Kidney (tissue), 14 donors: ENCODE data around the gene DVL2. TPM values are rescaled to one million over a fixed set of nuclear protein-coding genes. Genes with fewer than 3 reads are reported as not detected.
A peak's percentile ranks its signal among the peaks of the same experiment; 100 is the strongest.

Source experiments
- DNase-seq, 5 donors: peaks; one replicate each; pipeline ENCODE4 v3.0.0-alpha.2; 2013 to 2020
- FAIRE-seq: peaks from 2 replicates; lab custom pipeline; 2012; peaks lifted over from hg19 to GRCh38; lab: Jason Lieb, UNC
- H3K27ac ChIP-seq, 2 donors: one replicate each; pipeline ENCODE4 v1.7.0; 2013; ENCODE audit warnings: low read depth in 2 of 2, low read length in 2 of 2, inconsistent platforms in 1 of 2
- H3K27me3 ChIP-seq: one replicate; pipeline ENCODE4 v1.7.1; 2013; ENCODE audit warnings: low read length, inconsistent platforms; ENCODE audit not compliant: control insufficient read depth, insufficient read depth
- H3K36me3 ChIP-seq, 3 donors: one replicate each; pipeline versions ENCODE4 v1.7.0 to v1.7.1; 2013; ENCODE audit warnings: low read length in 3 of 3, control low read depth in 1 of 3, inconsistent platforms in 1 of 3; ENCODE audit not compliant: insufficient read depth in 3 of 3, control insufficient read depth in 2 of 3
- H3K4me1 ChIP-seq, 3 donors: one replicate each; pipeline versions ENCODE4 v1.7.0 to v1.7.1; 2013; ENCODE audit warnings: low read length in 3 of 3, inconsistent platforms in 1 of 3, low read depth in 1 of 3; ENCODE audit not compliant: control insufficient read depth in 2 of 3, insufficient read depth in 2 of 3
- H3K4me3 ChIP-seq, 3 donors: one replicate each; pipeline versions ENCODE4 v1.7.0 to v1.8.1; 2013; ENCODE audit warnings: low read length in 3 of 3, control low read depth in 1 of 3, inconsistent platforms in 1 of 3
- H3K9ac ChIP-seq, 3 donors: one replicate each; pipeline versions ENCODE4 v1.7.0 to v1.7.1; 2013; ENCODE audit warnings: low read length in 3 of 3, control low read depth in 1 of 3, inconsistent platforms in 1 of 3
- H3K9me3 ChIP-seq, 3 donors: one replicate each; pipeline versions ENCODE4 v1.7.0 to v1.7.1; 2013; ENCODE audit warnings: low read length in 3 of 3, control low read depth in 1 of 3, inconsistent platforms in 1 of 3; ENCODE audit not compliant: control insufficient read depth in 2 of 3, insufficient read depth in 1 of 3
- intact Hi-C: fragments of 100-400 bp; cut with DNase I; formaldehyde crosslinking; loops from one replicate; pipeline ENCODE4 v1.11.1; 2022
- polyA plus RNA-seq: library from polyadenylated mRNA; stranded (reverse); fragments of 350-450 nt; fragmentation: Illumina TruSeq; extraction: RNeasy Lipid Tissue Mini Kit (QIAGEN cat#74804); gene quantifications from one replicate; pipeline ENCODE4 v1.2.3, GENCODE V29; 2014; ENCODE audit warnings: low read depth, low replicate concordance; ENCODE audit not compliant: insufficient read depth
- total RNA-seq: library from RNA; stranded (reverse); fragmentation: NEBNext Ultra II Directional; extraction: Animal tissue kit (Norgen Biotek cat#: 25700); gene quantifications from one replicate; pipeline ENCODE4 v1.2.1, GENCODE V29; 2021
- TF ChIP-seq, protein P1 (sequence below): IDR thresholded peaks from 3 replicates; pipeline ENCODE4 v1.5.1; 2012; ENCODE audit warnings: mild to moderate bottlenecking, moderate library complexity, borderline replicate concordance; ENCODE audit not compliant: insufficient read depth; ENCODE audit errors: extremely low read depth
- donor health status: control.
- donor health status: control.
- donor health status: control.
- donor health status: control.
- donor health status: control.
- donor health status: DM: yes; HTN: yes; CAD: no.
- donor health status: Normal renal cell carcinoma (clear cell type).

The DVL2 gene
- total and polyA plus RNA-seq, 2 donors from 2014 or later = 18.0 to 35.8 TPM

DNA sequence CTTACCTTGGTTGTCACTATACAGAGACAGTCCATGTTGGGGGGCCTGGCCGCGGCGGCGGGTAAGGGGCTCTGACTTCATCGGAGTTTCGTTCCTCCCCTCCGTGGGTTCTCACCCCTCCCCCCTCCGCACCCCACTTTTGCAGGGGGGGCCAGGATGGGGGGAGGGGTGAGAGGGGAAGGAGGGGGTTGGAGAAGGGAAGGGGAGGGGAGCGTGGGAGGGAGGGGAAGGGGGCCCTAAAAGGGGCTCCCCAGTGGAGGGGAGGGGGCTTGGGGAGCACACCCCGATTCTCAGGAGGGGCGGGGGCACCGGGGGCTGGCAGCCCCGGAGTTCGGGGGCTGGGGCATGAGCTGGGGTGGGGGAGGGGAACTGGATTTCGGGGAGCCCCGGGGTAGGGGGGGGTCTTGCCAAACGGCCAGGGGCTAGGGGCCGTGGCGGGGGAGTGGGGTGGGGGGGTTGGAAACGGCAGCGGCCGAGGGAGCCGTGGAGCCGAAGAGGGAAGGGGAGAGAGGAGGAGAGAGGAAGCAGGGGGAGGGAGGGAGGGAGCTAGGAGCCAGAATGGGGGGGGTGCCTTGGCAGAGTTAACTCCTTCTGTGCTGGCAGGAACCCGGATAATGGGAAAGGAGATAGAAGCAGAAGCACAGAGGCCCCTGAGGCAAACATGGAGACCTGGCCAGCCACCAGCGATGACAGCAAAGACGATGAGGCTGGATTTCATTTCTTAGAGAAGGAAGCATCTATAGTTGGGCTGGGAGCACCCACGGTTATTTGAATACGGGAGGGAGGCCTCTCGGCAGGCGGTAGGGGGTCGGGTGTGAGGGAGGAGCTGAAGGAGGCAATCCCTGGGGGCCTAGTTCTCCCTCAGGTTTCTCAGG lies 17.0 kb downstream of the DVL2 start:
- DNase-seq = peak; percentile 82 to 94 (median 87)
- Histone ChIP-seq H3K27me3 (no peaks in the 10 kb centered on the region), H3K9me3 (no peaks in the 10 kb centered on the region), H3K4me3 (peak overlapping the region; percentile 44 to 70 (median 47)), H3K27ac (peak overlapping the region; percentile 32 to 75), H3K36me3 (peaks cover 2 to 10% (median 9%) of the 10 kb centered on the region in 3 donors), H3K9ac (peak overlapping the region; percentile 10 to 55 (median 43)), H3K4me1 (peaks cover 7 to 46% (median 44%) of the 10 kb centered on the region in 3 donors)
- FAIRE-seq = no peak
- TF ChIP-seq, protein P1, sequence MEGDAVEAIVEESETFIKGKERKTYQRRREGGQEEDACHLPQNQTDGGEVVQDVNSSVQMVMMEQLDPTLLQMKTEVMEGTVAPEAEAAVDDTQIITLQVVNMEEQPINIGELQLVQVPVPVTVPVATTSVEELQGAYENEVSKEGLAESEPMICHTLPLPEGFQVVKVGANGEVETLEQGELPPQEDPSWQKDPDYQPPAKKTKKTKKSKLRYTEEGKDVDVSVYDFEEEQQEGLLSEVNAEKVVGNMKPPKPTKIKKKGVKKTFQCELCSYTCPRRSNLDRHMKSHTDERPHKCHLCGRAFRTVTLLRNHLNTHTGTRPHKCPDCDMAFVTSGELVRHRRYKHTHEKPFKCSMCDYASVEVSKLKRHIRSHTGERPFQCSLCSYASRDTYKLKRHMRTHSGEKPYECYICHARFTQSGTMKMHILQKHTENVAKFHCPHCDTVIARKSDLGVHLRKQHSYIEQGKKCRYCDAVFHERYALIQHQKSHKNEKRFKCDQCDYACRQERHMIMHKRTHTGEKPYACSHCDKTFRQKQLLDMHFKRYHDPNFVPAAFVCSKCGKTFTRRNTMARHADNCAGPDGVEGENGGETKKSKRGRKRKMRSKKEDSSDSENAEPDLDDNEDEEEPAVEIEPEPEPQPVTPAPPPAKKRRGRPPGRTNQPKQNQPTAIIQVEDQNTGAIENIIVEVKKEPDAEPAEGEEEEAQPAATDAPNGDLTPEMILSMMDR = no peak
- intact Hi-C loops = no loop called here

DNA sequence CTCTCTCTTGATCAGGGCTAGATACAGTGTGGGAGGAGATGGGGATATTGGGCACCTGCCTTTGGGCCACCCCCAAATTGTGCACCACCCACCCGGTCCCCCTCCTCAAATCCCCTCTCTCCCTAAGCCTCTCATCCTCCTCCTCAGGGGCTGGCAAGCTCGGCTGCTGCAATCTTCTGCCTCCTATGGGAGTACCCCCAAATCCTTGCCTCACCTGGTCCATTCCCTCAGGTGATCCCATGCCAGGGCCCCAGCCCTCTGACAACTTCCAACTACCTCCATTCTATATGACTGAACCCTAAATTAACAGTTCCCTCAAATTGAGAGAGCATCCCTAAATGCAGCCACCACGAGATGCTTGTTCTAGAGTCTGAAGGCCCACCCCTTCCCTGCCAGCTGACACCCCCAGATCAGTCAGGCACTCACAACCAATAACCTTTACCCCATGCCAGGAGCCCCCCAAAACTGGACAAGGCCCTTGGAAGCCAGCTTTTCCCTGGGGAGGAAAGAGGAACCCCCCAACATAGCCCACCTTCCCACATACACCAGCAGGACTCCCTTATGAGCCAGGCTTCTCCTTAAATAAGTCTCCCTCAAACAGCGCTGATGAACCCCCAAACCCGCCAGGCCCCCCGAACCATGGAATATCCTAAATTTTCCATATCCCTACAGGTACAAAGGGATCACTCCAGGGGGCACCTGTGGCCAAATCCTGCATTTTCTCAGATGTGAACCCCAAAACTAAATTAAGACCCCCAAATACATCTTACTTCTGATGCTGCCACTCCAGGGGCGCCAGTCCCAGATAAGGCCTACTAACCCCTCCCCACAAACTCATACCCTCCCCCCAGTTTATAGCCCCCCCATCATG lies 17.8 kb downstream of the DVL2 start:
- intact Hi-C loops = no loop called here
- Histone ChIP-seq H3K27ac (peak overlapping the region; percentile 43 to 75), H3K4me3 (peak overlapping the region in 2 of 3 donors; percentile 8 to 32), H3K4me1 (peaks cover 7 to 39% (median 38%) of the 10 kb centered on the region in 3 donors), H3K9ac (peak overlapping the region in 2 of 3 donors; percentile 10 to 34), H3K27me3 (no peaks in the 10 kb centered on the region), H3K9me3 (no peaks in the 10 kb centered on the region), H3K36me3 (peaks cover 0 to 7% (median 4%) of the 10 kb centered on the region in 3 donors)
- DNase-seq = peak in 1 of 5 donors; percentile 67
- TF ChIP-seq, protein P1 = no peak
- no peak for FAIRE-seq

DNA sequence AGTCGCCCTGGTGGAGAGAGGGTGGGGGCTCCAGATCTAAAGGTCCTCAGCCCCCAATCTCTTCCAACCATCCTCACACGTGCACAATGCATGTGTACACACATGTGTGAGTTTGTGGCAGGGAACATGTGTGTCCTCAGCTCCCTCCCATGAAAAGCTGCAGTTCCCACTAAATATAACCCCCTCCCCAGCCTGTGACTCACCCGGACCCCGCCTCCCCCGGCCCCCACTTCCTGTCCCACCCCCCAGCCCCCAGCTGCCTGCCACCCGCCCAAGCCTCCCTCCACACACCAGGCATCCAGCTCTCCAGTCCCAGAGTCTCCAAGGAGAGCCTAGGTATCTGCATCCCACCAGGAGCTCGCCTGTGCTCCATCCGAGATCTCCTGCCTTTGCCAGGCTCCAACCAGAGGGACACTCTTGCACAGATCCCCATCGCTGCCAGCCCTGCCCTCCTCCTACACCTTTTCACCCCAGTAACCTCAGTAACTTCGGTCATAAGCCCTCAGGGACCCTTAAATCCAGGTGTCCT lies 18.6 kb downstream of the DVL2 start:
- DNase-seq = peak in 3 of 5 donors; percentile 55 to 75 (median 73)
- H3K27me3 ChIP-seq = no peaks in the 10 kb centered on the region
- H3K4me1 ChIP-seq = peaks cover 7 to 31% (median 31%) of the 10 kb centered on the region in 3 donors
- TF ChIP-seq, protein P1 = no peak
- peak overlapping the region; percentile 43 to 63 for H3K27ac ChIP-seq
- intact Hi-C loops = no loop called here
- no peak for FAIRE-seq
- peak overlapping the region in 1 of 3 donors; percentile 34 for H3K9ac ChIP-seq
- no peaks in the 10 kb centered on the region for H3K9me3 ChIP-seq
- no peaks in the 10 kb centered on the region for H3K36me3 ChIP-seq
- peak overlapping the region in 1 of 3 donors; percentile 57 for H3K4me3 ChIP-seq
